IPS DF 6.9 (cell line): ENCODE measurements around the gene MIER1.

Experiments used
- DNase-seq: peaks from one replicate; pipeline ENCODE4 v3.0.0-alpha.2; 2013; ENCODE audit warnings: low read depth, low spot score
- H3K27ac ChIP-seq: one replicate; pipeline ENCODE4 v1.5.1; 2013; ENCODE audit warnings: low read length, control low read depth
- H3K27me3 ChIP-seq: 2 replicates; pipeline ENCODE4 v1.6.1; 2013; ENCODE audit warnings: mild to moderate bottlenecking, low read length; ENCODE audit not compliant: control insufficient read depth, insufficient read depth
- H3K36me3 ChIP-seq: 2 replicates; pipeline ENCODE4 v1.6.1; 2013; ENCODE audit warnings: low read length; ENCODE audit not compliant: control insufficient read depth, insufficient read depth
- H3K4me1 ChIP-seq: 2 replicates; pipeline ENCODE4 v1.6.1; 2013; ENCODE audit warnings: low read length; ENCODE audit not compliant: control insufficient read depth, insufficient read depth
- H3K4me3 ChIP-seq: 2 replicates; pipeline ENCODE4 v1.5.1; 2013; ENCODE audit warnings: mild to moderate bottlenecking, low read length
- H3K9me3 ChIP-seq: 2 replicates; pipeline ENCODE4 v1.6.1; 2013; ENCODE audit warnings: low read length, inconsistent platforms; ENCODE audit not compliant: control insufficient read depth, insufficient read depth
- WGBS: extraction: QIAGEN DNeasy Blood & Tissue Kit; methylation state at CpG from one replicate; pipeline ENCODE4 v1.1.7; 2013; ENCODE audit warnings: mixed read lengths, missing lambda C conversion rate; ENCODE audit not compliant: insufficient read length, insufficient coverage; 5-methylcytosine and 5-hydroxymethylcytosine counted together

Gene MIER1

DNA sequence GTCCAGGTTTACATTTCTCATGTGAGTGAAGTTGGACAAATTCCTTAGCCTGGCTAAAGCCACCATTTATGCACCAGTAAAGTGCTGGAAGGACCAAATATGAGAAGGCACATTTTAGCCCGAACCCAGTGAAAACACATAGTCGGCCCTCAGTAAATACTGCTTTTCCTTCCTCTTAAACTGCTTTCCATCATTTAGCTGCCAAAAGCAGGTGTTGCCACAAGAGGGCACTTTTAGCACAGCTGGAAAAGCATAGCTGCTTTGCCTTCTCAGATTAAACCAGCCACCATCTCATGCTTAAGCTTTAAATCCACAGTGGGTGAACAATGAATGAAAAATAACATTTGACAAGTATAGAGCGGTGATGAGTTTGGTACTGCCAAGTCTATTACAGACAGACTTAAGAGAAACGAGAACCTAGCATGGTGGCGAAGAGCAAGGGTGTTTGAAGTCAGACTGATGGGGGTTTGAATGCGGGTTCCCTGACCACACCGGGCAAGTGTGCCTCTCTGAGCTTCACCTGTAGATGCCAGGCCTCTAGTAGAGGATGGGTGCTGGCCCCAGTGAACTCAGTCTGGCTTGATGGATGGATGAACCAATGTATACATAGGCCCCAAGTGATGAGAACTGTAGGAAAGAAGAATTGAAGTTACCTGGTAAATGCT lies 71.4 kb downstream of the MIER1 start:
- no peaks in the 10 kb centered on the region for H3K4me1 ChIP-seq
- H3K36me3 ChIP-seq: no peaks in the 10 kb centered on the region
- no peaks in the 10 kb centered on the region for H3K9me3 ChIP-seq
- H3K27me3 ChIP-seq: no peaks in the 10 kb centered on the region
- H3K4me3 ChIP-seq: no peak overlapping the region
- H3K27ac ChIP-seq: no peak overlapping the region
- peak; percentile 33 for DNase-seq
- WGBS: no CpG with 5 or more reads among the region's 7 CpGs

DNA sequence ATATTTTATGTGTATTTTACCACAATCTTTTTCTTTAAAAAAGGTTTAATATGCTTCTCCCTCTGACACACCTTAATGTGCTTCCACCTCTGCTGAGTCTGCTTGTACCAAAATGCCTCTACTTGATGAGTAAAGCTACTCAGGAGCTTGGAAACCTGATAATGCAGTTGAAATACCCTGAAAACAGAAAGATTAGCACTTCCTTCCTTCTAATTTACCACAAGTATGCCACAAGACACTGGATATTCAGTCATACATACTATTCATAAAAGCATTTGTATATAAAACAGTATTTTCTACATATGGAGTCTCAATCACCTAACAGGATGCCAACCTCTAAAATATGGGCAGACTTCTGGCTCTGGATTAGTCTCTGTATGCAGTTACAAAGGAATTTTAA lies 74.2 kb downstream of the MIER1 start:
- Histone ChIP-seq H3K4me3 (no peak overlapping the region), H3K36me3 (no peaks in the 10 kb centered on the region), H3K27me3 (no peaks in the 10 kb centered on the region), H3K4me1 (no peaks in the 10 kb centered on the region), H3K9me3 (no peaks in the 10 kb centered on the region), H3K27ac (no peak overlapping the region)
- DNase-seq: no peak

DNA sequence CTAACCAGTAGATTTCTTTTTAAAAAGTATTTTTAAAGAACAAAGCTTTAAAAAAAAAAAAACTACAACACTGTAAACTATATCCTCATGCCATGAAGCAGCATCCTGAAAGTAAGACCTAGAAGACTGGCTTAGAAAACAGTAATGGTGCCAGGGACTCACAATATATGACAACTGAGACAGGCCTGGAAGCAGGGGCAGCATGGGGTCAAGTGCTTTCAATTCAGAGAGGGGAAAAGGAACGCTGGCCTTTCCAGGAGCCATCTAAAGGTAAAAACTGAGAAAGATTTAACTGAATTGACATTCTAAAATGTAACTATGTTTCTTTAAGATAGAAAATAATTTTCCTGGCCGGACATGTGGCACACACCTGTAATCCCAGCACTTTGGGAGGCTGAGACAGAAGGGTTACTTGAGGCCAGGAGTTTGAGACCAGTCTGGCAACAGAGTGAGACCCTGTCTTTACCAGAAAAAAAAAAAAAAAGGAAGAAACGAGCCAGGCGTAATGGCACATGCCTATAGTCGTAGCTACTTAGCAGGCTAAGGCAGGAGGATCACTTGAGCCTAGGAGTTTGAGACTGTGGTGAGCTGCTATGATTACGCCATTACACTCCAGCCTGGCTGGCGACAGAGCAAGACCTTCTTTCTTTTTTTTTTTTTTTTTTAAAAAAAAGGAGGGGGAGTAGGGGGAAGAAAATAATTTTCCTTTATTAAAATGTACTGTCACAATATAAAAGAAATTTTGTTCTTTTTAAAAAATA lies 75.0 kb downstream of the MIER1 start:
- no peak overlapping the region for H3K27ac ChIP-seq
- no CpG with 5 or more reads among the region's 7 CpGs for WGBS
- H3K27me3 ChIP-seq: no peaks in the 10 kb centered on the region
- no peaks in the 10 kb centered on the region for H3K4me1 ChIP-seq
- DNase-seq: no peak
- no peaks in the 10 kb centered on the region for H3K9me3 ChIP-seq
- no peaks in the 10 kb centered on the region for H3K36me3 ChIP-seq
- no peak overlapping the region for H3K4me3 ChIP-seq

DNA sequence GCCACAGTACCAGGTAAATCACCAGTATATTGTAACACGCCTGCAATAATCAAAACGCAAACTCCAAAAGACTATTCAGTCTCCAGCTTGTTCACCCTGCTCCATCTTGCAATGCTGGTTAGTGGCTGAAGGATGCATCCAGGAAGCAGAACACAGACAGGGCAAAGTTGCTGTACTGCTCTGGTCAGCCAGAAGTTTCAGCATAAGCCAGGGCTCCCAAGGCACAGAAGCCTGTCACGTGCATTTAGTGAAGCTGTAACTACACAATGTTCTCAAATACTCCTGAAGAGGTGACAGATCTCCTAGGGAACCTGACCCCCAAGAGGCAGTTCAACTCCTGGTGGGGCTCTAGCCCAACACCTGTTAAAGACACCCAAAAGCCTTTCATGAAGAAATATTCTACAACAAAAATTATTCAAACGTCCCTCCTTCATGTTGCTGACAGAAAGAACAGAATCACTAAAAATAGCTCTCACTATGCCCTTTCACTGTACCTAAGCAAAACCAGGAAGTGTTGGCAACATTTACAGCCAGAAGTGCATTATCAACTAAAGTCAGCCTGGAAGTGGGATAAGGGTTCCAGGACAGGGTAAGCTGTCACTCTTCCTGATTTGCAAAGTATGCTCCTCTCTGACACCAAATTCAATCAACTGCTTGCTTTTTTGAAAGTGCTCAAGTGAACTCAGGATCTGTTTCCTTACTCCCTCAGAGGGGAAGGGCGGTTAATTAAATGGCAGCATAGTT lies 77.1 kb downstream of the MIER1 start:
- Histone ChIP-seq H3K4me3 (no peak overlapping the region), H3K36me3 (no peaks in the 10 kb centered on the region), H3K27ac (no peak overlapping the region), H3K9me3 (no peaks in the 10 kb centered on the region), H3K27me3 (no peaks in the 10 kb centered on the region), H3K4me1 (no peaks in the 10 kb centered on the region)
- no CpG with 5 or more reads among the region's 5 CpGs for WGBS
- no peak for DNase-seq

DNA sequence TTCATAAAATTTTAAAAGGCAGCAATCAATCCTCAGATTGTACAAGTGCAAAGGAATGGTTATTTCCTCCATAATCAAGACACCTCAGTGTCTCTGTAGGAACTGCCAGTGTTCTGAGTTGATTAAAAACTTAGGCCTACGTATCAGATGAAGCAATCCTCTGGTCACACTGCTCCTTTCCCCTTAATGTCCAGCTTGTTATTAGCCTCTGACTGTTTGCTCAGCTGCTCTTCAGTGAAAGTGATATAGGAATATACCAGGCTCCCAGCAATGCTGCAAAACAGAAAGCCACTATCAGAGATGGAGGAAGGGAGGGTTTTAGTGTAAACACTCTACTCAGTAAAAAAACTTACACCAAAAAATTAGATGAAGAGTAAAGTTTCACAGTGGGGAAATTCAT lies 79.4 kb downstream of the MIER1 start:
- H3K27me3 ChIP-seq: no peaks in the 10 kb centered on the region
- H3K4me1 ChIP-seq: no peaks in the 10 kb centered on the region
- no peaks in the 10 kb centered on the region for H3K36me3 ChIP-seq
- WGBS: no CpG with 5 or more reads among the region's 1 CpG
- no peak overlapping the region for H3K4me3 ChIP-seq
- H3K9me3 ChIP-seq: no peaks in the 10 kb centered on the region
- DNase-seq: no peak
- no peak overlapping the region for H3K27ac ChIP-seq

DNA sequence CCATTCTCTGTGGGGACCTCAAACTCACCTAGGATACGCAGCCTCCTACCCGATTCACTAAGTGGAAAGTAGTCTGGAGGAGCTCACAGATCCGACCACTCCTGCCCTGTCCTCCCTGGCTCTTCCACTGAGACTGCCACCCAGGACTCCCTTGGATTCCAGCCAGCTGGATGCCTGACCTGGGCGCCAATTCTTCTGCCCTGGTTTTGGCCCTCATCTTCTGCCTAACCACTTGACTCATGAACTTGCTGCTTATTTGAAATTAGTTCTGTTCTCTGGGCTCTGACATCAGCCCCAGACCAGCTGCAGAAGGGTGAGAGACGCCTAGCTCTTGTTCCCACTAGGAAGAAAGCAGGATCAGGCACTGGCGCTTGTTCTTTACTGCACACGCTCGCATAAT lies 80.3 kb downstream of the MIER1 start:
- H3K27ac ChIP-seq: no peak overlapping the region
- no peaks in the 10 kb centered on the region for H3K36me3 ChIP-seq
- H3K9me3 ChIP-seq: no peaks in the 10 kb centered on the region
- no CpG with 5 or more reads among the region's 8 CpGs for WGBS
- no peak overlapping the region for H3K4me3 ChIP-seq
- no peaks in the 10 kb centered on the region for H3K4me1 ChIP-seq
- DNase-seq: no peak
- H3K27me3 ChIP-seq: no peaks in the 10 kb centered on the region

DNA sequence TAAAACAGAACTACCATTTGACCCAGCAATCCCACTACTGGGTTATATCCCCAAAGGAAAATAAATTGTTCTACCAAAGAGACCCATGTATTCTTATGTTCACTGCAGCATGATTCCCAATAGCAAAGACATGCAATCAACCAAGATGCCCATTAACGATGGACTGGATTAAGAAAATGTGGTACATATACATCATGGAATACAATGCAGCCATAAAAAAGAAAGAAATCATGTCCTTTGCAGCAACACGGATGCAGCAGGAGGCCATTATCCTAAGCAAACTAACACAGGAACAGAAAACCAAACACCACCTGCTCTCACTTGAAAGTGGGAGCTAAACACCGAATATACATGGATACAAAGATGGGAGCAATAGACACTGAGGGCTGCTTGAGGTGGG lies 85.0 kb downstream of the MIER1 start:
- WGBS: no CpG with 5 or more reads among the region's 3 CpGs
- no peaks in the 10 kb centered on the region for H3K27me3 ChIP-seq
- DNase-seq: no peak
- H3K4me3 ChIP-seq: no peak overlapping the region
- no peak overlapping the region for H3K27ac ChIP-seq
- no peaks in the 10 kb centered on the region for H3K9me3 ChIP-seq
- H3K4me1 ChIP-seq: no peaks in the 10 kb centered on the region
- H3K36me3 ChIP-seq: no peaks in the 10 kb centered on the region

DNA sequence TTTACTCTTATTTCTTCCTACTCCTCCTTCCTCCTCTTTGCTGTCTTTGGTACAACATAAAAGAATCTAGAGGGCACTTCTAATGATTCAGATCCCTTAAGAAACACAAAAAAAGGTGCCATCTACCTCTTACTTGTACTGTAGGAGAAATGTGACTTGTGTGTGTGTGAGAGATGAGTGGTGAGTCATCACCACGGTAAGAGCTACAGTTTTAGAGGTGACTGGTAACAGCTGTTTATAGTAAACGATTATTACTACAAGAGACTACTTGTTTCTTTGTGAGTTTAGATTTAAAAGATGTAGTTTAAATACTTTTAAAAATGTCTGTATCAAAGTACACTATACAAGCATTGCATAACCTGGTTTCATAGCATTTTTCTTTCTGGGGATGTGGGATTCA lies 88.8 kb downstream of the MIER1 start:
- Histone ChIP-seq H3K9me3 (no peaks in the 10 kb centered on the region), H3K27me3 (no peaks in the 10 kb centered on the region), H3K4me1 (no peaks in the 10 kb centered on the region), H3K27ac (no peak overlapping the region), H3K4me3 (no peak overlapping the region), H3K36me3 (no peaks in the 10 kb centered on the region)
- WGBS: no CpG with 5 or more reads among the region's 2 CpGs
- no peak for DNase-seq

DNA sequence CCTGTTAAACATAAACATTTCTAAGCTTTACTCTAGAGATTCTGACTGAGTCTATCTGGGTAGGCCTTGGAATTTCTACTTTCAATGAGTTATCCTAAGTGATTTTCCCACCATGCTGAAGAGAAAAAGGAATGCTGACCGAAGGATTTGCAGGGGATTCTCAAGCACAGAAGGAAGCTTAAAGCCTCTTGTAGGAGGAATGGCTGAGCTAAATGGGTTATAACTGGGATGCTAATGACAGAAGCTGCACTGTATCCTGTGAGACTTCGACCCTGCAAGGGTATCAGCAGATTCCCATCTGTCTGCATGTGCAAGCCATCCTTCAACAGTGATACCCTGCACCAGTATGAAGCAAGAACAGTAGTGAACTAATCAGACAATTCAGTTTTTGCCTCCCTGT lies 93.8 kb downstream of the MIER1 start:
- H3K27me3 ChIP-seq: peaks cover 6% of the 10 kb centered on the region; the same call in 1 of the 2 replicates
- peaks cover 4% of the 10 kb centered on the region; the same call in 1 of the 2 replicates for H3K4me1 ChIP-seq
- H3K4me3 ChIP-seq: no peak overlapping the region
- no peak overlapping the region for H3K27ac ChIP-seq
- no peak for DNase-seq
- H3K36me3 ChIP-seq: no peaks in the 10 kb centered on the region
- no peaks in the 10 kb centered on the region for H3K9me3 ChIP-seq
- WGBS: no CpG with 5 or more reads among the region's 2 CpGs

DNA sequence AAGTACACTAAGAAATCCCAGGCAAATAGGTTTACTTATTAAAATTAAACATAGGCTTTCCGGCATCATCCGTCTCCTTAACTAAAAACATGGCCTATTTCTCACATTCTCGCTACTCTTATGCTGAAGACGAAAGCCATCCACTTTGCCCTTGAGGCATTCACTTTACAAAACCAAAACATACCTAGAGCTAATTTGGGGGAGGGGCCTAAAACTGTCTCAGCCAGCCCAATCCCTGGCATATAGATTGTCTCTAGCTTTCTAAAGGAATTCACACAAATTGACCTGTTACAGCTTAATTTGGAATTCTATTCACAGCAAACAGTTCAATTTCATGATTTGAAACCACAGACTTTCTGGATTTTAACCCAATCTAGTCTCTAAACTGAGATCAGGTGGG lies 94.3 kb downstream of the MIER1 start:
- WGBS: no CpG with 5 or more reads among the region's 4 CpGs

More for the DNA sequence above, 94.3 kb downstream of the MIER1 start:
- Histone ChIP-seq H3K4me3 (no peak overlapping the region), H3K27me3 (peaks cover 6% of the 10 kb centered on the region; the same call in 1 of the 2 replicates), H3K9me3 (no peaks in the 10 kb centered on the region), H3K27ac (no peak overlapping the region), H3K4me1 (peaks cover 4% of the 10 kb centered on the region; the same call in 1 of the 2 replicates), H3K36me3 (no peaks in the 10 kb centered on the region)
- no peak for DNase-seq
